ENCODE measurements around the gene DCLK1.

The DCLK1 gene

DNA sequence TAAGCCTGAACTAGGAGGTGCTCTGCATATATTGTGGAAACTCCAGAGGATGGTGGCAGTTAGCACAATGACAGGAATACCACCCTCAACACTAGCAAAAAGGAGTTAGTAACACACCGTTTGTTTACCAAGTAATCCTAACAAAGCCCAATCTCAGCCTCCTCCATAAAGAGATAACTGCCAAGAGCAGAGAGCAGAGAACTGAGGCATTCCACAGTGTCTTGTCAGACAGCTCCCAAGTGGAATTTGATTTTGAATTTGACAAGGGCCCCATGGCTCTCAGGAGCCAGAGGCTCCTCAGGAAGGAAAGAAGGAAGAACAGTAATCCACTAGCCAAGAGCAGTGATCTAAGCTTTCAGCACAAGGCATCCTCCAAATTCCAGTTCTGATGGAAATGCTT lies 298.6 kb downstream of the DCLK1 start:
- Histone ChIP-seq H3K9me3 (ENCODE audit: control insufficient read depth in 1 of 2, low read length in 2 of 2) (no peaks in the 10 kb centered on the region), H3K36me3 (ENCODE audit: control insufficient read depth in 1 of 2, insufficient read depth in 2 of 2, low read length in 2 of 2) (no peaks in the 10 kb centered on the region), H3K4me3 (ENCODE audit: low read depth in 1 of 2, low read length in 2 of 2) (no peak overlapping the region), H3K27me3 (ENCODE audit: control insufficient read depth in 1 of 2, insufficient read depth in 2 of 2, low read length in 2 of 2) (no peaks in the 10 kb centered on the region), H3K4me1 (ENCODE audit: control insufficient read depth in 1 of 2, insufficient read depth in 2 of 2, low read length in 2 of 2) (no peaks in the 10 kb centered on the region), H3K27ac (ENCODE audit: low read depth, low read length) (no peak overlapping the region), H3K9ac (ENCODE audit: low read depth in 1 of 2, low read length in 2 of 2) (no peak overlapping the region)

DNA sequence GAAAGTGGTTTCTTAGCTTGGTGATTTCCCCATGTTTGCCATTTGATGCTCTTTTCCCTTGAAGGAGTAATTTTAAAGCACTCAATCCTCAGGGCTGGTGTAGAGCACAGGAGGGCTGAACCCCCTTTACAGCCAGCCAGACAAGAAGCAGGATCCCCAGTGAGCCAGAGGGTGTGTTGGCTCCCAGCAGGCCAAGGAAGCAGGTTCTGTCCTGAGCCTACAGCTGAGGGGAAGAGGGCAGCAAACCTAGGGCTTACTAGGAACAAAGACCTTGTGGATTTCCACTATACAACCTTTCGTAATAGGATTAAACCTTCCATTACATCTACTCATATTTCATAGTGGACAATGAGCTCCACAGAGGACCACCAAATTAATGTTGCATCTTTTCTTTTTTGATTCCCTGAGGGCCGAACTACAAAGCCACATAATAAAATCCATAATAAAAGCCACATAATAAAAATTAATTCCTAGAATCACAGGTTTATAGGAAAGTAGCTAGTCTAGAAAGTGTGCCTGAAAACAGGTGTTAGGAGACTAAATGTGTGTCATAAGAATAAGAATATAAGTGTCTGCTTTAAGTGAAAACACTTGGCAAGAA lies 300.2 kb downstream of the DCLK1 start:
- H3K4me1 ChIP-seq (ENCODE audit: control insufficient read depth in 1 of 2, insufficient read depth in 2 of 2, low read length in 2 of 2) = no peaks in the 10 kb centered on the region
- no peaks in the 10 kb centered on the region for H3K9me3 ChIP-seq (ENCODE audit: control insufficient read depth in 1 of 2, low read length in 2 of 2)
- H3K9ac ChIP-seq (ENCODE audit: low read depth in 1 of 2, low read length in 2 of 2) = no peak overlapping the region
- no peak overlapping the region for H3K4me3 ChIP-seq (ENCODE audit: low read depth in 1 of 2, low read length in 2 of 2)
- no peaks in the 10 kb centered on the region for H3K27me3 ChIP-seq (ENCODE audit: control insufficient read depth in 1 of 2, insufficient read depth in 2 of 2, low read length in 2 of 2)
- H3K36me3 ChIP-seq (ENCODE audit: control insufficient read depth in 1 of 2, insufficient read depth in 2 of 2, low read length in 2 of 2) = no peaks in the 10 kb centered on the region
- no peak overlapping the region for H3K27ac ChIP-seq (ENCODE audit: low read depth, low read length)

DNA sequence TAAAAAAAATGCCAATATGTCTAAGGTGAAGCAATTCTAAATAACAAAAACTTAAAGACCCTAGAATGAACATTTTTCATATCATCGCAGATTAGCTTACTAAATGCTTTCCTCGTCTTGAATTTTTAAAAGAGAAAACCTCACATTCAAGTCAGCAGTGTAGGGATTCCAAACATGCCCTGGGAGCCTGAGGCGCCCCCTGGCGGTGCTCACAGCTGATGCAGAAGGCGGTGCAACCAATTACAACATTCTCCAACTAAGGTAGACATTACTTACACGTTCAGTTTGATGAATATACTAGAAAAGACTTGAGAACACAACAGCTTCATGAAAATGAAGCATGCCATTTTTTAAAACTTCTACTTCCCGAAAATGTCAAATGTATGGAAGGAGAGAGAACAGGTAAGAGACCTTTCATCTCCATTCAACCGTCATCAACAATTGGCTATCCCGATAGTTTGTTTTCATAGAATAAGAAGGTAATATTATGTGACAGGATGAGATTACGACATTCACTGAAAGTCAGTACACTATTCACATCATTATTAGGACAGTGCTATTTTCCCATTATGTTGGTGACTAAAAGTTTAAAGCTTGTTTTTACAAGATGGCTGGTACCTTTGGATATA lies 304.4 kb downstream of the DCLK1 start:
- no peaks in the 10 kb centered on the region for H3K36me3 ChIP-seq (ENCODE audit: control insufficient read depth in 1 of 2, insufficient read depth in 2 of 2, low read length in 2 of 2)
- no peaks in the 10 kb centered on the region for H3K27me3 ChIP-seq (ENCODE audit: control insufficient read depth in 1 of 2, insufficient read depth in 2 of 2, low read length in 2 of 2)
- H3K9me3 ChIP-seq (ENCODE audit: control insufficient read depth in 1 of 2, low read length in 2 of 2) = no peaks in the 10 kb centered on the region
- H3K9ac ChIP-seq (ENCODE audit: low read depth in 1 of 2, low read length in 2 of 2) = no peak overlapping the region
- no peaks in the 10 kb centered on the region for H3K4me1 ChIP-seq (ENCODE audit: control insufficient read depth in 1 of 2, insufficient read depth in 2 of 2, low read length in 2 of 2)
- H3K4me3 ChIP-seq (ENCODE audit: low read depth in 1 of 2, low read length in 2 of 2) = no peak overlapping the region
- H3K27ac ChIP-seq (ENCODE audit: low read depth, low read length) = no peak overlapping the region

DNA sequence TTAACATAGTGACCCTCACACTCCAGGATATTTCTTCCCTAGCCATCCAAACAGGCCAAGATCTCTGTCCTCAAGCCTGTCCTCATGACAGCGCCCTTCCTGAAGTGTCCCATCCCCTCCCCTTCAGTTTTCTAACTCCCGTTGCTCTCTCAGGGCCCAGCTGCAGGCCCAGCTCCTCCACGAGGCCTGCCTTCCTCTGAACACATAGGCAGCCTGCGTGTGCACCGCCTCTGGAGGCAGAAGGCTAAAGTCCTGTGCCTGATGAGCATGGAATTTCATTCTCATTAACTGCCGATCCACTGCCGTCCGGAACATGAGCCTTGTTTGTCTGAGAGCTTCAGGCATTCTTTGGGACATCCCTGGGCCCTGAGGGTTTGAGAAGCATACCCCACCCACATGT lies 306.4 kb downstream of the DCLK1 start:
- Histone ChIP-seq H3K27ac (ENCODE audit: low read depth, low read length) (no peak overlapping the region), H3K36me3 (ENCODE audit: control insufficient read depth in 1 of 2, insufficient read depth in 2 of 2, low read length in 2 of 2) (no peaks in the 10 kb centered on the region), H3K9me3 (ENCODE audit: control insufficient read depth in 1 of 2, low read length in 2 of 2) (no peaks in the 10 kb centered on the region), H3K4me1 (ENCODE audit: control insufficient read depth in 1 of 2, insufficient read depth in 2 of 2, low read length in 2 of 2) (no peaks in the 10 kb centered on the region), H3K27me3 (ENCODE audit: control insufficient read depth in 1 of 2, insufficient read depth in 2 of 2, low read length in 2 of 2) (no peaks in the 10 kb centered on the region), H3K4me3 (ENCODE audit: low read depth in 1 of 2, low read length in 2 of 2) (no peak overlapping the region), H3K9ac (ENCODE audit: low read depth in 1 of 2, low read length in 2 of 2) (no peak overlapping the region)

DNA sequence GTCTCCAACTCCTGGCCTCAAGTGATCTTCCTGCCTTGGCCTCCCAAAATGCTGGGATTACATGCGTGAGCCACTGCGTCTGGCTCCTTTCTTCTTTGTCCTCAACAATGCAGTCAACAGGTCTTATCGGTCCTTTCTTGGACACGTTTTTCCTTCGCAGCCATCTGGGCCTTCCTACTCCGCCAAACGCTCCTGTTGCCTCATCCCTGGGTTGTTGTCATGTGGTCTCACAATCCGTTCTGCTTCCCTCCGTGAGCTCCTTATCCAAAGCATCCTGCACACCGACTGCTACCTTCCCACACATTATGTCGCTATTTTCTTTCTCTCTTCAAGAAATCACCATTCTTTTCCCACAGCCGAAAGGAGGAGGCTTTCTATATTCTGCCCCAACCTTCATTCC lies 306.8 kb downstream of the DCLK1 start:
- Histone ChIP-seq H3K36me3 (ENCODE audit: control insufficient read depth in 1 of 2, insufficient read depth in 2 of 2, low read length in 2 of 2) (no peaks in the 10 kb centered on the region), H3K27me3 (ENCODE audit: control insufficient read depth in 1 of 2, insufficient read depth in 2 of 2, low read length in 2 of 2) (no peaks in the 10 kb centered on the region), H3K4me3 (ENCODE audit: low read depth in 1 of 2, low read length in 2 of 2) (no peak overlapping the region), H3K4me1 (ENCODE audit: control insufficient read depth in 1 of 2, insufficient read depth in 2 of 2, low read length in 2 of 2) (no peaks in the 10 kb centered on the region), H3K9me3 (ENCODE audit: control insufficient read depth in 1 of 2, low read length in 2 of 2) (no peaks in the 10 kb centered on the region), H3K9ac (ENCODE audit: low read depth in 1 of 2, low read length in 2 of 2) (no peak overlapping the region), H3K27ac (ENCODE audit: low read depth, low read length) (no peak overlapping the region)

DNA sequence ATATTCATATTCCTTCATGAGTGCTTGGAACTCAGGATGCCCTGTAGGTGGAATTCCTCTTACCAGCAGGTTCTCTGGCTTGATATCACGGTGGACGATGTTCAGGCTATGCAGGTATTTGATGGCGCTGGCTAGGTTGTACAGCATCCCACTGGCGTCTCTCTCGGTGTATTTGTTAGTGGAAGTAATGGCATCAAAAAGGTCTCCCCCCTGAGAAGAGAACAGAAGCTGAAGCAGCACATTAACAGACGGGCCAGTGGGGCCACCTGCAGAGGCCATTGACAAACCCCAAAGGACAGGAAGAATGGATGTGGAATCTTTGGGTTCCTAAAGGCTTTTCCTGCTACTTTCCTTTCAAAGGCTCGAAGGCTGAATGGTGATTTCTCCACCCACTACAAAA lies 308.5 kb downstream of the DCLK1 start:
- Histone ChIP-seq H3K27me3 (ENCODE audit: control insufficient read depth in 1 of 2, insufficient read depth in 2 of 2, low read length in 2 of 2) (no peaks in the 10 kb centered on the region), H3K9ac (ENCODE audit: low read depth in 1 of 2, low read length in 2 of 2) (no peak overlapping the region), H3K27ac (ENCODE audit: low read depth, low read length) (no peak overlapping the region), H3K9me3 (ENCODE audit: control insufficient read depth in 1 of 2, low read length in 2 of 2) (no peaks in the 10 kb centered on the region), H3K36me3 (ENCODE audit: control insufficient read depth in 1 of 2, insufficient read depth in 2 of 2, low read length in 2 of 2) (no peaks in the 10 kb centered on the region), H3K4me1 (ENCODE audit: control insufficient read depth in 1 of 2, insufficient read depth in 2 of 2, low read length in 2 of 2) (no peaks in the 10 kb centered on the region), H3K4me3 (ENCODE audit: low read depth in 1 of 2, low read length in 2 of 2) (no peak overlapping the region)

DNA sequence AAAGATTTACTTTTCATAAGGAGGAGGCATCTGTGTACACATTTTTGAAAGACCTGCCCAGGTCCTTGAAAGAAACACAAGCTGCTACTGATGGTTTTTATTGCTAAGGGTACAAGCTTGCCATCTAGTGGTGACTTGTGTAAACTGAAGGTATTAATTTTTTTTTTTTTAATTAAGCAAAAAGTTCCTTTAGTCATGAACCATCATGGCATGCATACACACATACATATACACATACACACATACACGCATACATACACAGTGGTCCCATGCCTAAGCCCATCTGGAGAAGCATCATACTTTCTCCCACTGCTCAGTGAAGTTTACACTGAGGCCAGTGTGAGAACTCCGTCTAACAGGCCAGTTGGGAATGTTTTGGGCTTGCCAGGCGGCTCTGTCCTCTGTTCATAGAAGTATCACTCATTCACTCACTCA lies 312.5 kb downstream of the DCLK1 start:
- H3K27me3 ChIP-seq (ENCODE audit: control insufficient read depth in 1 of 2, insufficient read depth in 2 of 2, low read length in 2 of 2) = no peaks in the 10 kb centered on the region
- no peak overlapping the region for H3K9ac ChIP-seq (ENCODE audit: low read depth in 1 of 2, low read length in 2 of 2)
- H3K27ac ChIP-seq (ENCODE audit: low read depth, low read length) = no peak overlapping the region
- H3K36me3 ChIP-seq (ENCODE audit: control insufficient read depth in 1 of 2, insufficient read depth in 2 of 2, low read length in 2 of 2) = no peaks in the 10 kb centered on the region
- no peaks in the 10 kb centered on the region for H3K4me1 ChIP-seq (ENCODE audit: control insufficient read depth in 1 of 2, insufficient read depth in 2 of 2, low read length in 2 of 2)
- H3K4me3 ChIP-seq (ENCODE audit: low read depth in 1 of 2, low read length in 2 of 2) = no peak overlapping the region
- H3K9me3 ChIP-seq (ENCODE audit: control insufficient read depth in 1 of 2, low read length in 2 of 2) = no peaks in the 10 kb centered on the region

DNA sequence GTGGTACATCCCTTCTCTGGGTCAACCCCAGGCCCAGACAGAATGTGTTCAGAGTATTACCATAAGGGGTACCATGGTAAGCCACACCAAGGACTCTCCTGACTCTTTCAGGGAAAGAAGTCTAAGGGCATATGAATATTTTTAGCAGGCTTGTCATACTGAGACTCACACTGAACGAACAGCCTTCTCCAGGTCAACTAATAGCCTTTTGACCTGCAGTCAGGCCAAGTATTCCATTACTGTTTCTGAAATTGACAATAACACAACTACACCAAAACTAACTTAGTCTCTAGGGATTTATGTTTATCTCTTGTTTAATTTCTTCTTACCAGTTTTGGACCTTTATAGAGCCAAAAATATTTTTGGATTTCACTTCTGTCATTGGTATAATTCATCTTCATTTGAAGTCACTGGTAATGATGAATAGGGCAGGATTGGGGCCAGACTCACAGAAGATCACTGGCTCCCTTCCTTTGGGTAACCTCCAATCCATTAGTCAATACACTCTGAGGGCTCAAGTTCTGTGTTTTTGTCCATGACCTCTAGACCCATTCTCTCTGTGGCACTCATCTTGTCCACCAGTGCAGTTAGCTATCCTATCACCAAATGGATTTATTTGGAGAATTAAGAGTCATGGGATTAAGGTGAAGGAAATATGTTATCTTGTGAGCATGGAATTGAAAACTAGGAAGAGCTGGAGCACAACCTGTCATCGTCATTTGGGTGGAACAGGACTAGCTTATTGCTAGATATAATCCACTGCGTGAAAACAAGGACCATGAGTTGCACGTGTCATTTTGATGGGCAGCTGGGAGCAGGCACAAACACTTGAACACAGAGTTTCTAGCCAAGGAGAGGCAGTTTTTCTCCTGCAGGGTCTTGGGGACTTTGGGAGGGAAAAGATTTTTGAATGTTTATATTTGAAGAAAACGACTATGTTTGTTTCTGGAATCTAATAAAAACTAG lies 313.3 kb downstream of the DCLK1 start:
- no peaks in the 10 kb centered on the region for H3K9me3 ChIP-seq (ENCODE audit: control insufficient read depth in 1 of 2, low read length in 2 of 2)
- no peaks in the 10 kb centered on the region for H3K27me3 ChIP-seq (ENCODE audit: control insufficient read depth in 1 of 2, insufficient read depth in 2 of 2, low read length in 2 of 2)
- no peaks in the 10 kb centered on the region for H3K36me3 ChIP-seq (ENCODE audit: control insufficient read depth in 1 of 2, insufficient read depth in 2 of 2, low read length in 2 of 2)
- no peak overlapping the region for H3K4me3 ChIP-seq (ENCODE audit: low read depth in 1 of 2, low read length in 2 of 2)
- no peak overlapping the region for H3K9ac ChIP-seq (ENCODE audit: low read depth in 1 of 2, low read length in 2 of 2)
- H3K4me1 ChIP-seq (ENCODE audit: control insufficient read depth in 1 of 2, insufficient read depth in 2 of 2, low read length in 2 of 2) = no peaks in the 10 kb centered on the region
- H3K27ac ChIP-seq (ENCODE audit: low read depth, low read length) = no peak overlapping the region

DNA sequence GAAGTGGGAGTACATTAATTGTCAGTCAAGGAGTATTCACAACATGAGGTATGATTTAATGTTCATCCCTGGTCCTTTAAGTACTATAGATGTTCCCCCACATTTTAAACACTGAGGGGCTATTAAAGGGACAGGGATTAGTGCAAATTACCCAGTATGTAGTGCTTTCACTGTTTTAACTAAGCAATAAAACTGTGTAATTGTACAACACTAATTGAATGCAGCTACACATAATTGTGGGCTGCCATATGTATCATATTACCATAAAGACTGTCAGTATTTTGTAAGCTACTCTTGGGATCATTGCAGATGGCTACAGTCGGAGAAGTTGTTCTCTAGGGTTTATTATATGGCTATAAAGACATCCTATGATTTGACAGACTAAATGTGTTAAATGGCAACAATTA lies 316.6 kb downstream of the DCLK1 start:
- Histone ChIP-seq H3K36me3 (ENCODE audit: control insufficient read depth in 1 of 2, insufficient read depth in 2 of 2, low read length in 2 of 2) (no peaks in the 10 kb centered on the region), H3K4me1 (ENCODE audit: control insufficient read depth in 1 of 2, insufficient read depth in 2 of 2, low read length in 2 of 2) (no peaks in the 10 kb centered on the region), H3K9me3 (ENCODE audit: control insufficient read depth in 1 of 2, low read length in 2 of 2) (no peaks in the 10 kb centered on the region), H3K27me3 (ENCODE audit: control insufficient read depth in 1 of 2, insufficient read depth in 2 of 2, low read length in 2 of 2) (no peaks in the 10 kb centered on the region), H3K27ac (ENCODE audit: low read depth, low read length) (no peak overlapping the region), H3K4me3 (ENCODE audit: low read depth in 1 of 2, low read length in 2 of 2) (no peak overlapping the region), H3K9ac (ENCODE audit: low read depth in 1 of 2, low read length in 2 of 2) (no peak overlapping the region)

DNA sequence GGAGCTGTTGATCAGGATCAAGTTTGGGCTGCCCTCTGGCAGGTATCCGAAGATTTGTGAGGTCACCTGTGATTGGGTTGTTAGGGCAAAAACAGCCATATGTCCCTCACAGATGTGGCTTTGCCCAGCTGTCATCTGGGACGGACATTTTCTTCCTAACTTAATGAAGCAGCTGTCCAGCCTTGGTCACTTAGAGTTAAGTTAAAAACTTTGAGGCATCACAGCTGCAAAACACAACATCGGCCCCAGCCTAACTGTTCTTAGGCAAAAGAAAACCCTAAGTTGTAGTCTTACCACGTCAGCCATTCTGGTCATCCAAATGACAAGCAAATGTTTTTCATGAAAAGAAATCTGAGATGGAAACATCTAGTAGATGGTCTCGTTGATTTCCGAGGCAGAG lies 318.4 kb downstream of the DCLK1 start:
- H3K9ac ChIP-seq (ENCODE audit: low read depth in 1 of 2, low read length in 2 of 2) = no peak overlapping the region
- H3K27ac ChIP-seq (ENCODE audit: low read depth, low read length) = no peak overlapping the region
- H3K27me3 ChIP-seq (ENCODE audit: control insufficient read depth in 1 of 2, insufficient read depth in 2 of 2, low read length in 2 of 2) = no peaks in the 10 kb centered on the region

More for the DNA sequence above, 318.4 kb downstream of the DCLK1 start:
- Histone ChIP-seq H3K36me3 (ENCODE audit: control insufficient read depth in 1 of 2, insufficient read depth in 2 of 2, low read length in 2 of 2) (no peaks in the 10 kb centered on the region), H3K4me1 (ENCODE audit: control insufficient read depth in 1 of 2, insufficient read depth in 2 of 2, low read length in 2 of 2) (no peaks in the 10 kb centered on the region), H3K4me3 (ENCODE audit: low read depth in 1 of 2, low read length in 2 of 2) (no peak overlapping the region), H3K9me3 (ENCODE audit: control insufficient read depth in 1 of 2, low read length in 2 of 2) (no peaks in the 10 kb centered on the region)
